Urinary bladder (tissue), 4 donors: Measurements from ENCODE around the gene MTHFD2L. TPM values are rescaled to one million over a fixed set of nuclear protein-coding genes. Genes with fewer than 3 reads are reported as not detected.
A peak's percentile ranks its signal among the peaks of the same experiment; 100 is the strongest.

Experiments used
- DNase-seq: peaks from one replicate; pipeline ENCODE4 v3.0.0-alpha.2; 2015; ENCODE audit errors: extremely low spot score
- H3K27ac ChIP-seq: one replicate; pipeline ENCODE4 v1.5.1; 2013; ENCODE audit warnings: low read depth, mild to moderate bottlenecking, moderate library complexity
- H3K36me3 ChIP-seq: one replicate; pipeline ENCODE4 v1.6.1; 2013; ENCODE audit warnings: mild to moderate bottlenecking, moderate library complexity; ENCODE audit not compliant: insufficient read depth
- H3K4me1 ChIP-seq: one replicate; pipeline ENCODE4 v1.6.1; 2013; ENCODE audit warnings: mild to moderate bottlenecking, moderate library complexity; ENCODE audit not compliant: insufficient read depth
- H3K4me3 ChIP-seq: one replicate; pipeline ENCODE4 v1.5.1; 2013; ENCODE audit warnings: low read depth, low read length
- WGBS: extraction: QIAGEN DNeasy Blood & Tissue Kit; methylation state at CpG from one replicate; pipeline ENCODE4 v1.1.7; 2013; 5-methylcytosine and 5-hydroxymethylcytosine counted together
- polyA plus RNA-seq: library from polyadenylated mRNA; stranded (reverse); fragments of 200-250 nt; gene quantifications from one replicate; pipeline ENCODE4 v1.2.3, GENCODE V29; 2013
- total RNA-seq: library from RNA; depleted of rRNA; stranded (reverse); fragments of >200 nt; gene quantifications from one replicate; pipeline ENCODE4 v1.2.3, GENCODE V29; 2014
- donor health status: healthy with polysubstance abuse.
- donor health status: healthy.

Gene MTHFD2L
- 21.1 TPM for total RNA-seq
- polyA plus RNA-seq, result 5.8 TPM

DNA sequence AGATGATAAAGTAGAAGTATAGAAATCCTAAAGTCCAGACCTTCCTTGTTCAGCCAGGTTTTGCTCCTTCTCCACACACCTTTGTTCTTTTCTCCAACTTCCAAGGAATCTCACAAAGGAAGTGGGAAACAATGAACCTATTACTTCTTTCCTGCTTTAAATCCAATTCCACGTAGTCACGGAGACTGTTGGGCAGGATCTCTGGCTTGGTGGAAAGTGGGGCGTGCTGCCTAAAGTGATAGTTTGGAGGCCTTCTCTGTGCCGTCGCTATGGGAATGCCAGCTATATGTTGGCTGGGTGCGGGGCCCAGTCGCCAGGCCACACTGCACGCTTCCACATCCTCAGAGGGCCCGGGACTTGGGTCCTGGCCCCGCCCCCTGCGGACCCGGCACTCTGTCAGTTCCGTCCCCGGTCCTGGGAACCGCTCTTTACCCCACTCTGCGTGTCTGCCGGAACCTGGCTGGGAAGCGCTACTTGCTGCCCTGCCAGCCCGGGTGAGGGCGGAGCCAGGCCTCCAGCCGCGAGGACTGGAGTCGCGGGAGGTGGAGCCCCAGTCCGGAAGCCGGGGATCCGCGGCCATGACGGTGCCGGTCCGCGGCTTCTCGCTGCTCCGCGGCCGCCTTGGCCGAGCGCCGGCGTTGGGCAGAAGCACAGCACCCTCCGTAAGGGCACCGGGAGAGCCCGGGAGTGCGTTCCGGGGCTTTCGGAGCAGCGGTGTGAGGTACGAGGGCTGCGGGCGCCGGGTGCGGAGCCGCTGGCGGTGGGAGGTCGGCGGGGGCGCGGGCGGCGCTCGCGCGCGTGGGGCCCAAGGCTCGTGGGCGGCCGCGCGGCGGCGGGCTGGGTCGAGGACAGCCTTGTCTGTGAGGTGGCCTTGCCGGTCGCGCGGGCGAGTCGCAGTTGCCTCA lies at the start of gene MTHFD2L:
Gene MTHFD2L (plus strand): TSS at position 558 of the 905 bp plus-strand sequence. CDS start 21 bp downstream, at position 579.
- Histone ChIP-seq H3K4me1 (peaks cover 1% of the 10 kb centered on the region), H3K36me3 (no peaks in the 10 kb centered on the region), H3K27ac (peak within 1 kb of the TSS; percentile 91), H3K4me3 (peak within 1 kb of the TSS; percentile 84)
- under 1% methylated on average over 78 of the region's 78 CpGs for WGBS
- DNase-seq, result peak; percentile 77

DNA sequence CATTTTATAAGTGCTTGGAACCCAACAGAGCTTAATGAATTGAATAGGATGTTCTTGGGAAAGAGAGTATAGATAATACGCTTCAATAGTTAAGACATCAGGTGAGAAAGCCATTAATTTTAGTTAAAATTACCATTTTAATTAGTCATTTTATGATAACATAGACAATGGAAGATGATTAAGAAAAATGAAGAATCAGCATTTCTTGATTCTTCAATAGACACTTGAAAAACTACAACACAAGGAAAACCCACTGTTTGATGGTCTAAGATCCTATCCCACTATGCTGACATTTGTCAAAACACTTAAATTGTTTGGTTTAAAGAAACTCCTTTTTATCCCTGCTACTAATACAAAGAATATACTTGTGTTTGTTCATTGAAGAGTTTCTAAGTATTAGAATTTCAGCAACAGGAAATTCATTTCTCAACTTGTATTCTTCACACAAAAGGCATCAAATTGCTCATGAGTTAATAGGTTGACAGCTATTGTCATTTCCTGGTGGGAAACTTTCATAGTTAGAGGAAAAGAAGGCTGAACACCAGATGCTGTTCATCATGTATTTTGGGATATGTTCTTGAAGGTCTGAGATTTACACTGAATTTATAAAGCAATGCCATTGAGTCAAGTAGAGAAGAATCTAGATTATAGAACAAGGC lies 49.3 kb upstream of the MTHFD2L start:
- Histone ChIP-seq H3K4me1 (no peaks in the 10 kb centered on the region), H3K4me3 (no peak overlapping the region), H3K27ac (no peak overlapping the region), H3K36me3 (no peaks in the 10 kb centered on the region)
- no peak for DNase-seq
- WGBS, result 95% methylated on average over 1 of the region's 1 CpG

DNA sequence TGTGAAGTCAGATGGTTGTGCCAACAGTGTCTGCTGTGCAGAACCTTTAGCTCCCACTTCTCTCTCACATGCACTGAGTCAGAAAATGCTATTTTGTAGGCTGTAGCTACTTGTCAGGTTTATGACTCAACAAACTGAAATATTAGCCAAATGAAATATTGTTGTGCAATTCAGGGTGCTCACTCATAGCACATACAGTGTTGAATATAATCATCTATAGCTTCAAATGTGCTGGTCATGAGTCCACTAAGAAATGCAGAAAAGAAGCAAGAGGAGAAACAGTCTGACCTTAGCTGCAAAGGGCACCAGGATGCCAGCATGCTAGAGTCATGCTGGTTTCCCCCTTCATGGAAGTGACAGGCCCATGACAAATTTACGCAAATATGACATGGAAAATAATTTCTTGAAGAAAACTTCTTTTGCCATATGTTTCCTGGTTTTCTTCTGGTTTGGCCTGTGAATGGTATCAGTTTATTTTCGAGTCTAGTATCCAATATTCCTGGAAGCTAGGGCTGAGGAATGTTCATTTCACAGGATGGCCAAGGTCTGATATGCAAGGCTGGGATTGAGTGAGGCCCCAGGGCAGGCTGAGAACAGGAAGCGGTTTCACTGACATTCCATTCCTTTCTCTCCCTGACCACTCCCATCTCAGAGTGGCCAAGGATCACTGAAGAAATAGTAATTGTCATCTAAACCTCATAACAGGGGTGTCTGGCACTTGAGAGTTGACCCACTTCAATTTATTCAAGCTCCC lies 48.6 kb upstream of the MTHFD2L start:
- Histone ChIP-seq H3K4me3 (no peak overlapping the region), H3K27ac (no peak overlapping the region), H3K4me1 (no peaks in the 10 kb centered on the region), H3K36me3 (no peaks in the 10 kb centered on the region)
- WGBS, result 57% methylated on average over 3 of the region's 3 CpGs
- DNase-seq, result no peak

- DNase-seq, result no peak
- H3K4me3 ChIP-seq, result no peak overlapping the region
- H3K4me1 ChIP-seq, result no peaks in the 10 kb centered on the region
- no peak overlapping the region for H3K27ac ChIP-seq
- 73% methylated on average over 6 of the region's 6 CpGs for WGBS
- H3K36me3 ChIP-seq, result no peaks in the 10 kb centered on the region
Measured at GRCh38 chr4:74109870-74110605, 47.9 kb upstream of the MTHFD2L start.

DNA sequence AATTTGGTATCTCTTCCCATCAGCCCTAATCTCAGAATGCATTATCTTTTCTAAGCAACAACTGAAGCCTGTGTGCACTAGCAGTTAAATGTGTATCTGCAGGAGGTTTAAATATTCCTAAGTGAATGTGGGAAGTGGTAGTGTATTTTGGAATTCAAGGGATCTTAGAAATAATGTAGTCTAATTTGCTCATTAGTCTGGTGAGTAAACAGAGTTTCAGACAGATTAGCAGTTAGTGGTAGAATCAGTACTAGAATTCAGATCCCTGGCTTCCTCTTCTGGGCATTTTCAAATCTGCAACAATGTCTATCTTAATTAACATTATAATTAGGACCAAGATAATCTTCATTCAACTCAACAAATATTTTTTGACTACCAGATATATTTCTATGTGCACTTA lies 47.2 kb upstream of the MTHFD2L start:
- no peak overlapping the region for H3K4me3 ChIP-seq
- H3K36me3 ChIP-seq, result no peaks in the 10 kb centered on the region
- DNase-seq, result no peak
- H3K27ac ChIP-seq, result no peak overlapping the region
- no peaks in the 10 kb centered on the region for H3K4me1 ChIP-seq

DNA sequence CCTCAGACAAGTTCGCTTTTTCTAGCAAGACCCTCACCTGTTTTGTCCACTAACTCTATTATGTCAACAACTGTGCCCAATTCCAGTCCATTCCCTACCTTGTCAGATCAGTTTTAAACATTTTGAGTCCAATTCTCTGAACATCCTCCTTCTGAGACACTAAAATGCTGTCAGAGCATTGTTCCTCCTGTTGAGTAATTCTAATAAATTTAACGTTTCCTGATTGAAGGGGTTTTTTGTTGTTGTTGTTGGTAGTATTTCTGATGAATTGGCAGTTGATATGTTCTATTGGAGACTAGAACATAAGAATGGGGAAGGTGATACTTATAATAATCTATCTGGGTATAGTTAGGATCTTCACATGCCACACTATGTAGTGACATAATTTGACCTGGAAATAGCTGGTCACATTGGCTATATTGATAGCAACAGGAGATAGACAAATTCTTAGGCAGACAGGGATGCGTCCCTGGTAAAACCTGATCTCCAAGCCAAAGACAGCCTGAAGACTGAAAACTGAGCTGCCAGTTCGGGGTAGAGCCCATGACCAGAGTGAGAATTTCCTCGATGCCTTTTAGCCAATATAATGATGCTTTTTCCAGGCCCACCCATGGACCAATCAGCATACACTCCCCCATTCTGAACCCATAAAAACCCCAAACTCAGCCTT lies 46.5 kb upstream of the MTHFD2L start:
- Histone ChIP-seq H3K36me3 (no peaks in the 10 kb centered on the region), H3K27ac (no peak overlapping the region), H3K4me1 (no peaks in the 10 kb centered on the region), H3K4me3 (no peak overlapping the region)
- DNase-seq, result no peak
- 88% methylated on average over 5 of the region's 5 CpGs for WGBS

DNA sequence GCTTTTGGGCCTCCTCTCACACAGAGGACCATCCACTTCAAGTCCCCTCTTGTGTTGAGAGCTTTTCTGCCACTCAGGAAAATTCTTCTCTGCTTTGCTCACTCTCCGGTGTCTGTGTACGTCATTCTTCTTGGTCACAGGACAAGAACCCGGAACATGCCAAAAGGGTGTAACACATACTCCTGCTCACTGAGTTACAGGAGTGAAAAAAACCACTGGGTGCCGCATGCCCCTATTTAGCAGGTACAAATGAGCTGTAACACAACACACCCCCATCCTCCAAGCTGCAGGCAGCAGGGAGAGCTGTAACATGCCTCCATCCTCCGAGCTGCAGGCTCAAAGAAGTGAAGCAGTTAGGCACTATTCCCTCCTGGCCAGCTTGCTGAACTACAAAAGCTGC lies 45.9 kb upstream of the MTHFD2L start:
- Histone ChIP-seq H3K4me1 (no peaks in the 10 kb centered on the region), H3K27ac (no peak overlapping the region), H3K4me3 (no peak overlapping the region), H3K36me3 (no peaks in the 10 kb centered on the region)
- DNase-seq, result no peak
- 87% methylated on average over 5 of the region's 5 CpGs for WGBS

DNA sequence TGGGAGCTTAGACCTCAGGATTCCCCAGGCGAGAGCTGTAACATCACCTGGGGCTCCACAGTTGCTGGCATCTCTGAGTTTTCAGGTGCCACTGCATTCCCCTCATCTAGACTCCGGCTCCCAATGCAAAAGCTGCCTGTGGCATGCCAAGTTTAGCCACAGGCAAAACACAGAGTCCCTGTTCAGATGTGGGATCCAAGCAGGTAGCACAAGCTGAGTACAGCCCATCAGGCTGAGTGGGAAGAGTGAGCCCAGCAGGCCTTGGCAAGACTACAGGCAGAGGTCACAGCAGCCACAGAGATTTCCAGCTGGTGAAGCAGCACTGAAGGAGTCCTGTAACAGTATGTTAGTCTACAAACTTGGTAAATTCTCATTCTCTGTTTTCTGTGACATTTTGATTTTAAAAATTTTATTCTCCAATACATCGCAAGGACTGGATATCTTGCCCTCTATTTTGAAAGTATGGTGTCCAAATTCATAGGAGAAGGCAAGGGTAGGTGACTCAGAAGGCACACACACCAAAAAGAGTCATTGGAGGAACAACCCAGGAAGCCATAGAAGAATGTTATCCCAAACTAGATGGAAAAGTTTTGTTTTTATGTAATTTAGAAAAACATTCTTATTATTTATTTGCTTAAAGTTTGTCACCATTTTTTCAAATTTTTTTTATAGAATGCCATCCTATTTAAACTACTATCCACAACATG lies 45.4 kb upstream of the MTHFD2L start:
- no peak overlapping the region for H3K27ac ChIP-seq
- DNase-seq, result no peak
- 94% methylated on average over 3 of the region's 3 CpGs for whole genome bisulfite sequencing
- H3K4me1 ChIP-seq, result no peaks in the 10 kb centered on the region
- no peak overlapping the region for H3K4me3 ChIP-seq
- H3K36me3 ChIP-seq, result no peaks in the 10 kb centered on the region

DNA sequence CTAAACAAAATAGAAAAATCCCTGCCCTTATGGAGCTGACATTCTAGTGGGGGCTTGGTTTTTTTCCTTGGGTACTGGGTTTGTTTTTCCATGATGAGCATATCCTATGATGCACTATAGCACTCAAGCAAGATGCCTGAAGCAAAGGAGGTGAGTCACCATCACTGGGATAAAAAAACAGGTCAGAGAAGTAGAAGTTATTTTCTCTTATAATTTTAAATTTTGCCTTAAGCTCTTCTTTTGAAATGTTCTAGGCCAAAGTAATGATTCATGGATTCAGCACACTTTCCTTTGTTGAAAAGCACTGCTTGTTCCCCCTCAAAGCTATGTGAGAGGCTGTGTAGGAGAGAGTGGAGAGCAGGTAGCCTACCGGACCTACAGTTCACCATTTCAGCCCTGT lies 43.7 kb upstream of the MTHFD2L start:
- no peak overlapping the region for H3K4me3 ChIP-seq
- H3K4me1 ChIP-seq, result no peaks in the 10 kb centered on the region
- no peak overlapping the region for H3K27ac ChIP-seq
- WGBS, result 97% methylated on average over 1 of the region's 1 CpG
- DNase-seq, result no peak
- no peaks in the 10 kb centered on the region for H3K36me3 ChIP-seq

GRCh38 chr4:74117024-74117534 lies 40.8 kb upstream of the MTHFD2L start:
- H3K4me1 ChIP-seq, result no peaks in the 10 kb centered on the region
- DNase-seq, result no peak
- no peak overlapping the region for H3K27ac ChIP-seq
- H3K4me3 ChIP-seq, result no peak overlapping the region
- WGBS, result 25% methylated on average over 3 of the region's 3 CpGs
- H3K36me3 ChIP-seq, result no peaks in the 10 kb centered on the region

GRCh38 chr4:74118600-74119338 lies 39.1 kb upstream of the MTHFD2L start:
- H3K4me1 ChIP-seq, result no peaks in the 10 kb centered on the region
- no peak overlapping the region for H3K27ac ChIP-seq
- 94% methylated on average over 6 of the region's 6 CpGs for WGBS
- no peak overlapping the region for H3K4me3 ChIP-seq
- no peak for DNase-seq
- no peaks in the 10 kb centered on the region for H3K36me3 ChIP-seq

DNA sequence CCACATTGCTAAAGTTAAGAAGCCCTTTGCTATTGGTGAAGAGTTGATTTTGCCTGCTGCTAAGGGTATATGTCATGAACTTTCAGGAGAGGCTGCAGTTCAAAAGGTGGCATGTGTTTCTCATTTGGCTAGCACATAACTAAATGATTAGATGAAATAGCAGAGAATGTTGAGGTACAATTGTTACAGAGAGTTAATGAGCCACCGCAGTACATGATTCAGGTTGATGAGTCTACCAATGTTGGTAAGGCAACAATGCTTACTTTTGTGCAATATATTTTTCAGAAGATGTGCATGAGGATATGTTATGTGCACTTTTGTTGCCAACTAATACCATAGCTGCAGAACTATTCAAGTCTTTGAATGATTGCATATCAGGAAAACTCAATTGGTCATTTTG lies 37.8 kb upstream of the MTHFD2L start:
- no peak overlapping the region for H3K27ac ChIP-seq
- 93% methylated on average over 1 of the region's 1 CpG for WGBS
- H3K36me3 ChIP-seq, result no peaks in the 10 kb centered on the region
- H3K4me3 ChIP-seq, result no peak overlapping the region
- no peaks in the 10 kb centered on the region for H3K4me1 ChIP-seq
- DNase-seq, result no peak
